HepG2 (cell line): ENCODE data around the gene KDM3B. TPM values are rescaled to one million over a fixed set of nuclear protein-coding genes. Genes with fewer than 3 reads are reported as not detected.

Experiments used
- AGO1 ChIP-seq: fragments of 200-400 bp; formaldehyde crosslinking; IDR thresholded peaks from 2 replicates; pipeline ENCODE4 v1.6.1; 2017; ENCODE audit warnings: mild to moderate bottlenecking, low read depth, low read length, moderate library complexity; ENCODE audit not compliant: poor library complexity, severe bottlenecking
- KAT7 ChIP-seq: IDR thresholded peaks from 2 replicates; pipeline ENCODE4 v1.6.1; 2018; ENCODE audit warnings: borderline replicate concordance, missing compliant biosample characterization
- KDM5A ChIP-seq: fragments of 200-600 bp; sonication (generic); IDR thresholded peaks from 2 replicates; pipeline ENCODE4 v1.7.0; 2018; ENCODE audit warnings: antibody characterized with exemption, mild to moderate bottlenecking, low read length, borderline replicate concordance
- MAFK ChIP-seq, 2 experiments: IDR thresholded peaks in 1 of 2; conservative IDR thresholded peaks in 1 of 2; 2 replicates each; pipeline ENCODE4 v1.6.1; 2011; ENCODE audit warnings: improper control_type of control experiment in 2 of 2, low read length in 2 of 2
- MXI1 ChIP-seq: IDR thresholded peaks from 3 replicates; pipeline ENCODE4 v1.6.1; 2012; ENCODE audit warnings: low read depth, low read length, inconsistent platforms, borderline replicate concordance
- NFYC ChIP-seq: IDR thresholded peaks from 2 replicates; pipeline ENCODE4 v1.6.1; 2016; ENCODE audit warnings: missing genetic modification reagents, missing compliant biosample characterization
- PHF8 ChIP-seq: sonication (generic); formaldehyde crosslinking; IDR thresholded peaks from 2 replicates; pipeline ENCODE4 v1.5.0; 2020; ENCODE audit warnings: missing genetic modification reagents
- RAD51 ChIP-seq: fragments of 450-650 bp; IDR thresholded peaks from 2 replicates; pipeline ENCODE4 v1.6.1; 2016; ENCODE audit warnings: borderline replicate concordance
- RNF2 ChIP-seq: fragments of 450-650 bp; conservative IDR thresholded peaks from 2 replicates; pipeline ENCODE4 v1.6.1; 2016; ENCODE audit warnings: low read depth
- SMC3 ChIP-seq: IDR thresholded peaks from 2 replicates; pipeline ENCODE4 v1.6.1; 2011; ENCODE audit warnings: low read length, improper control_type of control experiment
- ZNF564 ChIP-seq: sonication (generic); formaldehyde crosslinking; IDR thresholded peaks from 2 replicates; pipeline ENCODE4 v1.8.1; 2023; ENCODE audit warnings: mild to moderate bottlenecking, missing genetic modification reagents
- polyA plus RNA-seq, 8 experiments: library from polyadenylated mRNA; depleted of rRNA in 3 of 8; stranded (reverse) in 7 of 8; unstranded in 1 of 8; fragments of >200 nt; fragmentation: Illumina TruSeq in 4 of 8; extraction: Trizol in 4 of 8; gene quantifications; 2 replicates each; pipeline versions ENCODE4 v1.2.1 to v1.2.3, GENCODE V29; 2011 to 2016; ENCODE audit warnings: low read depth in 4 of 8, missing spikeins in 1 of 8, mixed read lengths in 1 of 8; ENCODE audit not compliant: insufficient read depth in 1 of 8
- total RNA-seq, 5 experiments: library from RNA; depleted of rRNA; stranded (reverse); fragments of >200 nt; fragmentation: Illumina TruSeq; extraction: Trizol; gene quantifications; 2 replicates each; pipeline ENCODE4 v1.2.3, GENCODE V29; 2016; ENCODE audit warnings: low read depth in 1 of 5
- TF ChIP-seq, protein P1 (sequence below): IDR thresholded peaks from 2 replicates; pipeline ENCODE4 v1.6.1; 2012; ENCODE audit warnings: low read length, improper control_type of control experiment
- TF ChIP-seq, protein P2 (sequence below): sonication (generic); formaldehyde crosslinking; IDR thresholded peaks from 2 replicates; pipeline ENCODE4 v1.4.0; 2020; ENCODE audit warnings: low read depth, missing genetic modification reagents
- TF ChIP-seq, protein P3 (sequence below): sonication (generic); formaldehyde crosslinking; IDR thresholded peaks from 2 replicates; pipeline ENCODE4 v1.5.1; 2020; ENCODE audit warnings: missing genetic modification reagents, mild to moderate bottlenecking, borderline replicate concordance
- TF ChIP-seq, protein P4 (sequence below): sonication (generic); formaldehyde crosslinking; IDR thresholded peaks from 2 replicates; pipeline ENCODE4 v1.8.0; 2022; ENCODE audit warnings: mild to moderate bottlenecking, missing genetic modification reagents

The KDM3B gene
- total and polyA plus RNA-seq, 2 of the 13 experiments (the other 11 are each of a cell fraction or from before 2014, with no cell fraction given), result 19.7 to 34.3 TPM

DNA sequence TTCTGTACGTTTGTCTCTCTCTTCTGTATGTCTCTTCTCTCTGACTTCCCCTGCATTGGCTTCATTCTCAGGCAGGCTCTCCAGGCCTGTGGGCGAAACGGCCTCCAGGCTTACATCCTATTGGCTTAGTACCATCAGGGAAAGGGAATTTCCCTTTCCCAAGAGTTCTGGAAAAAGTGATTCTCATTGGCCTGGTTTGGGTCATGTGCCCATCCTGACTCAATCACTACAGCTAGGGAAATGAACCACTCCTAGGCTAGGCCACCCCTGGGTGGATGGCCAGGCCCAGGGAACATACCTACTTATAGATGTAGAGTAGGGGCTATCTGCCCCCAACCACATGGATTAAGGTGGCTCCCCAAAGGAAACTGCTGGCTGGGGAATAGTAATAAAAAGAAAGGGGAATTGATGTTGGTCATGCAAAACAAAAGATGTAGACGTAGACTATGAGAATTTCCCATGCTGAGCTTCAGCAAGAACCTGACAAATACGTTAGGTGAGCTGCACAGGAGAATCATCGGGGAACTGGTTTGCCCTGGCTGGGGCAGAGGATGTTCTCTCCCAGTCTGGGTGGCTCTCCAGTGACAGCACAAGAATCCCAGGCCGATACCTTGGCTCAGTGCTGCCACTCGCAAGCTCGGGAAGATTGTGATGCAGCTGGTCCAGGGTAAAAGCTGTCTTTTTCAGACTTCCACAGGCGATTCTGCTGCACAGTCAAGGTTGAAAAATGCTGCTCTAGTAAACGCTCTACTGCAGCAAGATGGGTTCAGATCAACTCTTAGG lies 109.0 kb downstream of the KDM3B start (continued):
- TF ChIP-seq, protein P1, sequence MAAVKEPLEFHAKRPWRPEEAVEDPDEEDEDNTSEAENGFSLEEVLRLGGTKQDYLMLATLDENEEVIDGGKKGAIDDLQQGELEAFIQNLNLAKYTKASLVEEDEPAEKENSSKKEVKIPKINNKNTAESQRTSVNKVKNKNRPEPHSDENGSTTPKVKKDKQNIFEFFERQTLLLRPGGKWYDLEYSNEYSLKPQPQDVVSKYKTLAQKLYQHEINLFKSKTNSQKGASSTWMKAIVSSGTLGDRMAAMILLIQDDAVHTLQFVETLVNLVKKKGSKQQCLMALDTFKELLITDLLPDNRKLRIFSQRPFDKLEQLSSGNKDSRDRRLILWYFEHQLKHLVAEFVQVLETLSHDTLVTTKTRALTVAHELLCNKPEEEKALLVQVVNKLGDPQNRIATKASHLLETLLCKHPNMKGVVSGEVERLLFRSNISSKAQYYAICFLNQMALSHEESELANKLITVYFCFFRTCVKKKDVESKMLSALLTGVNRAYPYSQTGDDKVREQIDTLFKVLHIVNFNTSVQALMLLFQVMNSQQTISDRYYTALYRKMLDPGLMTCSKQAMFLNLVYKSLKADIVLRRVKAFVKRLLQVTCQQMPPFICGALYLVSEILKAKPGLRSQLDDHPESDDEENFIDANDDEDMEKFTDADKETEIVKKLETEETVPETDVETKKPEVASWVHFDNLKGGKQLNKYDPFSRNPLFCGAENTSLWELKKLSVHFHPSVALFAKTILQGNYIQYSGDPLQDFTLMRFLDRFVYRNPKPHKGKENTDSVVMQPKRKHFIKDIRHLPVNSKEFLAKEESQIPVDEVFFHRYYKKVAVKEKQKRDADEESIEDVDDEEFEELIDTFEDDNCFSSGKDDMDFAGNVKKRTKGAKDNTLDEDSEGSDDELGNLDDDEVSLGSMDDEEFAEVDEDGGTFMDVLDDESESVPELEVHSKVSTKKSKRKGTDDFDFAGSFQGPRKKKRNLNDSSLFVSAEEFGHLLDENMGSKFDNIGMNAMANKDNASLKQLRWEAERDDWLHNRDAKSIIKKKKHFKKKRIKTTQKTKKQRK, result no peak
- TF ChIP-seq KAT7 (CRISPR knock-in tag), result no peak
- no peak for TF ChIP-seq RNF2
- TF ChIP-seq KDM5A, result no peak
- no peak for TF ChIP-seq PHF8
- TF ChIP-seq NFYC, result peak; percentile 57
- no peak for TF ChIP-seq AGO1
- no peak for TF ChIP-seq SMC3
- TF ChIP-seq, protein P2, sequence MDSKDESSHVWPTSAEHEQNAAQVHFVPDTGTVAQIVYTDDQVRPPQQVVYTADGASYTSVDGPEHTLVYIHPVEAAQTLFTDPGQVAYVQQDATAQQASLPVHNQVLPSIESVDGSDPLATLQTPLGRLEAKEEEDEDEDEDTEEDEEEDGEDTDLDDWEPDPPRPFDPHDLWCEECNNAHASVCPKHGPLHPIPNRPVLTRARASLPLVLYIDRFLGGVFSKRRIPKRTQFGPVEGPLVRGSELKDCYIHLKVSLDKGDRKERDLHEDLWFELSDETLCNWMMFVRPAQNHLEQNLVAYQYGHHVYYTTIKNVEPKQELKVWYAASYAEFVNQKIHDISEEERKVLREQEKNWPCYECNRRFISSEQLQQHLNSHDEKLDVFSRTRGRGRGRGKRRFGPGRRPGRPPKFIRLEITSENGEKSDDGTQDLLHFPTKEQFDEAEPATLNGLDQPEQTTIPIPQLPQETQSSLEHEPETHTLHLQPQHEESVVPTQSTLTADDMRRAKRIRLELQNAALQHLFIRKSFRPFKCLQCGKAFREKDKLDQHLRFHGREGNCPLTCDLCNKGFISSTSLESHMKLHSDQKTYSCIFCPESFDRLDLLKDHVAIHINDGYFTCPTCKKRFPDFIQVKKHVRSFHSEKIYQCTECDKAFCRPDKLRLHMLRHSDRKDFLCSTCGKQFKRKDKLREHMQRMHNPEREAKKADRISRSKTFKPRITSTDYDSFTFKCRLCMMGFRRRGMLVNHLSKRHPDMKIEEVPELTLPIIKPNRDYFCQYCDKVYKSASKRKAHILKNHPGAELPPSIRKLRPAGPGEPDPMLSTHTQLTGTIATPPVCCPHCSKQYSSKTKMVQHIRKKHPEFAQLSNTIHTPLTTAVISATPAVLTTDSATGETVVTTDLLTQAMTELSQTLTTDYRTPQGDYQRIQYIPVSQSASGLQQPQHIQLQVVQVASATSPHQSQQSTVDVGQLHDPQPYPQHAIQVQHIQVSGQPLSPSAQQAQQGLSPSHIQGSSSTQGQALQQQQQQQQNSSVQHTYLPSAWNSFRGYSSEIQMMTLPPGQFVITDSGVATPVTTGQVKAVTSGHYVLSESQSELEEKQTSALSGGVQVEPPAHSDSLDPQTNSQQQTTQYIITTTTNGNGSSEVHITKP, result peak; percentile 74
- no peak for TF ChIP-seq ZNF564 (CRISPR knock-in tag)
- TF ChIP-seq, protein P3, sequence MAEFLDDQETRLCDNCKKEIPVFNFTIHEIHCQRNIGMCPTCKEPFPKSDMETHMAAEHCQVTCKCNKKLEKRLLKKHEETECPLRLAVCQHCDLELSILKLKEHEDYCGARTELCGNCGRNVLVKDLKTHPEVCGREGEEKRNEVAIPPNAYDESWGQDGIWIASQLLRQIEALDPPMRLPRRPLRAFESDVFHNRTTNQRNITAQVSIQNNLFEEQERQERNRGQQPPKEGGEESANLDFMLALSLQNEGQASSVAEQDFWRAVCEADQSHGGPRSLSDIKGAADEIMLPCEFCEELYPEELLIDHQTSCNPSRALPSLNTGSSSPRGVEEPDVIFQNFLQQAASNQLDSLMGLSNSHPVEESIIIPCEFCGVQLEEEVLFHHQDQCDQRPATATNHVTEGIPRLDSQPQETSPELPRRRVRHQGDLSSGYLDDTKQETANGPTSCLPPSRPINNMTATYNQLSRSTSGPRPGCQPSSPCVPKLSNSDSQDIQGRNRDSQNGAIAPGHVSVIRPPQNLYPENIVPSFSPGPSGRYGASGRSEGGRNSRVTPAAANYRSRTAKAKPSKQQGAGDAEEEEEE, result no peak
- peak; percentile 38; the same call in 1 of the 2 replicates for TF ChIP-seq RAD51
- no peak for TF ChIP-seq MAFK (conservative IDR thresholded peaks at IDR 0.05 in 1 of 2, IDR thresholded peaks at IDR 0.05 in 1 of 2; ENCODE audit: low read length in 2 of 2)
- TF ChIP-seq, protein P4, sequence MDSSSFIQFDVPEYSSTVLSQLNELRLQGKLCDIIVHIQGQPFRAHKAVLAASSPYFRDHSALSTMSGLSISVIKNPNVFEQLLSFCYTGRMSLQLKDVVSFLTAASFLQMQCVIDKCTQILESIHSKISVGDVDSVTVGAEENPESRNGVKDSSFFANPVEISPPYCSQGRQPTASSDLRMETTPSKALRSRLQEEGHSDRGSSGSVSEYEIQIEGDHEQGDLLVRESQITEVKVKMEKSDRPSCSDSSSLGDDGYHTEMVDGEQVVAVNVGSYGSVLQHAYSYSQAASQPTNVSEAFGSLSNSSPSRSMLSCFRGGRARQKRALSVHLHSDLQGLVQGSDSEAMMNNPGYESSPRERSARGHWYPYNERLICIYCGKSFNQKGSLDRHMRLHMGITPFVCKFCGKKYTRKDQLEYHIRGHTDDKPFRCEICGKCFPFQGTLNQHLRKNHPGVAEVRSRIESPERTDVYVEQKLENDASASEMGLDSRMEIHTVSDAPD (CRISPR knock-in tag), result no peak
- TF ChIP-seq MXI1, result no peak
